HCT116 (cell line): ENCODE results near the gene MLKL. TPM values are rescaled to one million over a fixed set of nuclear protein-coding genes. Genes with fewer than 3 reads are reported as not detected.

Experiments
- ATAC-seq: fragments of 200-7000 bp; cut with Tn5 transposase; 2 replicates; pipeline ENCODE4 v1.9.1; 2020; ENCODE audit warnings: mild to moderate bottlenecking, moderate library complexity
- BruUV-seq: library from RNA; stranded (reverse); fragments of 400-500 nt; replicated peaks from 2 replicates; lab custom pipeline; 2021; lab: Mats Ljungman, UMichigan
- CTCF ChIA-PET: fragments of 300-600 bp; sonication (Branson Sonifier 250); formaldehyde crosslinking; loops from one replicate; lab custom pipeline; 2021; ENCODE audit warnings: antibody characterized with exemption; lab: Charles Lee
- POLR2A ChIA-PET: fragments of 300-600, 350-600 bp; sonication (Branson Sonifier 250); formaldehyde crosslinking; loops from one replicate; lab custom pipeline; 2021; ENCODE audit warnings: antibody characterized with exemption; lab: Charles Lee
- RAD21 ChIA-PET, 2 experiments: fragments of 300-600 bp; sonication (Branson Sonifier 250); formaldehyde crosslinking; loops; one replicate each; lab custom pipeline; 2023; ENCODE audit warnings: low total read pairs in 2 of 2; ENCODE audit not compliant: uncharacterized antibody in 2 of 2, unreplicated experiment in 2 of 2, low non-redundant PET in 1 of 2; lab: Charles Lee
- DNase-seq: peaks from one replicate; pipeline ENCODE4 v3.0.0-alpha.2; 2010; ENCODE audit warnings: low read depth, low spot score
- H2AFZ ChIP-seq: fragments of 200-600 bp; shearing (Covaris generic), sonication (generic); 2 replicates; pipeline ENCODE4 v1.6.1; 2017; ENCODE audit warnings: low read depth, mixed run types, mixed read lengths, antibody characterized with exemption, low read length; ENCODE audit not compliant: poor library complexity, severe bottlenecking
- H3K27ac ChIP-seq: 2 replicates; pipeline ENCODE4 v1.5.1; 2012; ENCODE audit warnings: low read depth, low read length
- H3K27me3 ChIP-seq: fragments of 200-600 bp; sonication (generic); 2 replicates; pipeline ENCODE4 v1.6.1; 2016; ENCODE audit warnings: mixed run types, low read length, mixed read lengths; ENCODE audit not compliant: insufficient read depth
- H3K36me3 ChIP-seq, 2 experiments: fragments of 200-500 bp in 1 of 2; fragments of 200-600 bp in 1 of 2; sonication (Bioruptor generic) in 1 of 2; sonication (generic) in 1 of 2; 2 replicates each; pipeline versions ENCODE4 v1.5.1 to v1.6.1; 2014 to 2016; ENCODE audit warnings: low read length in 2 of 2, inconsistent platforms in 1 of 2, mixed read lengths in 1 of 2, mixed run types in 1 of 2; ENCODE audit not compliant: insufficient read depth in 2 of 2, control insufficient read depth in 1 of 2
- H3K4me1 ChIP-seq, 2 experiments: fragments of 200-600 bp in 1 of 2; sonication (generic) in 1 of 2; 2 replicates each; pipeline versions ENCODE4 v1.5.1 to v1.6.1; 2012 to 2017; ENCODE audit warnings: low read length in 2 of 2, inconsistent platforms in 1 of 2, mild to moderate bottlenecking in 1 of 2, mixed read lengths in 1 of 2, mixed run types in 1 of 2, moderate library complexity in 1 of 2; ENCODE audit not compliant: insufficient read depth in 2 of 2, control insufficient read depth in 1 of 2
- H3K4me2 ChIP-seq: fragments of 200-600 bp; sonication (generic); 2 replicates; pipeline ENCODE4 v1.6.1; 2017; ENCODE audit warnings: mixed run types, low read length, mixed read lengths
- H3K4me3 ChIP-seq, 2 experiments: fragments of 200-600 bp in 1 of 2; sonication (generic) in 1 of 2; replicated peaks in 1 of 2; 2 replicates each; pipeline ENCODE4 v1.5.1; 2011 to 2016; ENCODE audit warnings: low read length in 2 of 2, control low read depth in 1 of 2, low read depth in 1 of 2, mild to moderate bottlenecking in 1 of 2, mixed read lengths in 1 of 2, mixed run types in 1 of 2
- H3K79me2 ChIP-seq: fragments of 200-600 bp; sonication (generic); 2 replicates; pipeline ENCODE4 v1.6.1; 2017; ENCODE audit warnings: mild to moderate bottlenecking, mixed run types, low read length, moderate library complexity, mixed read lengths; ENCODE audit not compliant: insufficient read depth
- H3K9ac ChIP-seq: fragments of 200-600 bp; sonication (generic); 2 replicates; pipeline ENCODE4 v1.6.1; 2016; ENCODE audit warnings: low read length, mixed read lengths
- H3K9me2 ChIP-seq: fragments of 200-600 bp; sonication (generic), shearing (Covaris generic); 2 replicates; pipeline ENCODE4 v1.6.1; 2017; ENCODE audit warnings: mixed run types, mild to moderate bottlenecking, moderate library complexity; ENCODE audit not compliant: insufficient read depth
- H3K9me3 ChIP-seq, 2 experiments: fragments of 200-500 bp in 1 of 2; fragments of 200-600 bp in 1 of 2; sonication (Bioruptor generic) in 1 of 2; sonication (generic) in 1 of 2; 2 replicates each; pipeline ENCODE4 v1.6.1; 2014 to 2017; ENCODE audit warnings: low read length in 2 of 2, mixed read lengths in 2 of 2, inconsistent platforms in 1 of 2, low read depth in 1 of 2, mild to moderate bottlenecking in 1 of 2, mixed run types in 1 of 2, moderate library complexity in 1 of 2; ENCODE audit not compliant: control insufficient read depth in 1 of 2, insufficient read depth in 1 of 2
- H4K20me1 ChIP-seq: fragments of 200-600 bp; sonication (generic), shearing (Covaris generic); 2 replicates; pipeline ENCODE4 v1.6.1; 2017; ENCODE audit warnings: mixed run types, mild to moderate bottlenecking, moderate library complexity; ENCODE audit not compliant: insufficient read depth
- CBX3 ChIP-seq: IDR thresholded peaks from 2 replicates; pipeline ENCODE4 v1.6.1; 2012; ENCODE audit warnings: low read depth
- EGR1 ChIP-seq: IDR thresholded peaks from 2 replicates; pipeline ENCODE4 v1.6.1; 2012; ENCODE audit warnings: low read depth
- ELF1 ChIP-seq: IDR thresholded peaks from 2 replicates; pipeline ENCODE4 v1.6.1; 2012; ENCODE audit warnings: low read depth, borderline replicate concordance
- EZH2 ChIP-seq: fragments of 200-600 bp; sonication (generic); IDR thresholded peaks from 2 replicates; pipeline ENCODE4 v1.6.1; 2017; ENCODE audit warnings: antibody characterized with exemption, mixed run types
- FOSL1 ChIP-seq: IDR thresholded peaks from 2 replicates; pipeline ENCODE4 v1.6.1; 2012; ENCODE audit warnings: low read depth
- JUND ChIP-seq: IDR thresholded peaks from 2 replicates; pipeline ENCODE4 v1.6.1; 2012
- POLR2A ChIP-seq: IDR thresholded peaks from 2 replicates; pipeline ENCODE4 v1.7.0; 2011; ENCODE audit warnings: borderline replicate concordance; ENCODE audit not compliant: insufficient read depth, insufficient read length; ENCODE audit errors: extremely low read depth
- POLR2AphosphoS5 ChIP-seq: IDR thresholded peaks from 2 replicates; pipeline ENCODE4 v1.6.1; 2011; ENCODE audit warnings: mild to moderate bottlenecking, low read depth, low read length, moderate library complexity
- RAD21 ChIP-seq: IDR thresholded peaks from 2 replicates; pipeline ENCODE4 v1.6.1; 2012; ENCODE audit warnings: low read depth, mild to moderate bottlenecking
- SIN3A ChIP-seq: IDR thresholded peaks from 2 replicates; pipeline ENCODE4 v1.6.1; 2012; ENCODE audit warnings: low read depth
- ZFX ChIP-seq: fragments of 450-650 bp; IDR thresholded peaks from 2 replicates; pipeline ENCODE4 v1.6.1; 2017
- intact Hi-C: fragments of 100-400 bp; cut with micrococcal nuclease; formaldehyde crosslinking; loops from 2 replicates; pipeline ENCODE4 v1.10.0; 2022
- total RNA-seq: library from RNA; stranded (reverse); gene quantifications from one replicate; pipeline ENCODE4 v1.2.1, GENCODE V29; 2021; ENCODE audit not compliant: unreplicated experiment
- TF ChIP-seq, protein P1 (sequence below): IDR thresholded peaks from 2 replicates; pipeline ENCODE4 v1.6.1; 2011; ENCODE audit warnings: mild to moderate bottlenecking, low read length, moderate library complexity; ENCODE audit not compliant: insufficient replicate concordance; ENCODE audit errors: extremely low read depth

Gene MLKL
- total RNA-seq, 1 experiment from 2014 or later, result 8.3 TPM

DNA sequence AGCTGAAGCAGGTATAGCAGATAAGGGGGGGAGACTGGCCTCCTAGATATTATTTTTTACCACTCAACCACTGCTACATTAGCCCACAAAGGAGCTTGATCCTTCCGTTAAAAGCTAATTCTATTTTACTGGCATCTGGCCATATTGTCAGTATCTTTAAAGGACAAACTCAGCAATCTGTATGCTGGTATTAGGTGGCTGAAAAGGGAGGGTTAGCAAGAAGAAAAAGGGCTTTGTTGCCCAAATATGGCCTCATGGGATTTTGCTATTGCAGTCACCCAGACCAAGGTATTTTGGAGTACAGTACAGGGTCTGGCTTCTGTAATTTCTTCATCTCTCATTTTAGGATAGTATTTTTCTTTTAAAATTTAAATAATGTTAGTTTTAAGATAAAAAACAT lies 48.4 kb downstream of the MLKL start:
- H3K9me2 ChIP-seq, result no peaks in the 10 kb centered on the region
- H3K4me2 ChIP-seq, result no peak overlapping the region
- H3K79me2 ChIP-seq, result peaks cover 100% of the 10 kb centered on the region
- no peak overlapping the region for H2AFZ ChIP-seq
- H3K4me3 ChIP-seq, result no peak overlapping the region
- TF ChIP-seq JUND, result no peak
- TF ChIP-seq ZFX, result no peak
- no peak for TF ChIP-seq POLR2AphosphoS5
- no peak for TF ChIP-seq EGR1
- no peak for TF ChIP-seq EZH2
- TF ChIP-seq POLR2A, result no peak
- no peak for TF ChIP-seq FOSL1
- TF ChIP-seq, protein P1, sequence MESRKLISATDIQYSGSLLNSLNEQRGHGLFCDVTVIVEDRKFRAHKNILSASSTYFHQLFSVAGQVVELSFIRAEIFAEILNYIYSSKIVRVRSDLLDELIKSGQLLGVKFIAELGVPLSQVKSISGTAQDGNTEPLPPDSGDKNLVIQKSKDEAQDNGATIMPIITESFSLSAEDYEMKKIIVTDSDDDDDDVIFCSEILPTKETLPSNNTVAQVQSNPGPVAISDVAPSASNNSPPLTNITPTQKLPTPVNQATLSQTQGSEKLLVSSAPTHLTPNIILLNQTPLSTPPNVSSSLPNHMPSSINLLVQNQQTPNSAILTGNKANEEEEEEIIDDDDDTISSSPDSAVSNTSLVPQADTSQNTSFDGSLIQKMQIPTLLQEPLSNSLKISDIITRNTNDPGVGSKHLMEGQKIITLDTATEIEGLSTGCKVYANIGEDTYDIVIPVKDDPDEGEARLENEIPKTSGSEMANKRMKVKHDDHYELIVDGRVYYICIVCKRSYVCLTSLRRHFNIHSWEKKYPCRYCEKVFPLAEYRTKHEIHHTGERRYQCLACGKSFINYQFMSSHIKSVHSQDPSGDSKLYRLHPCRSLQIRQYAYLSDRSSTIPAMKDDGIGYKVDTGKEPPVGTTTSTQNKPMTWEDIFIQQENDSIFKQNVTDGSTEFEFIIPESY, result no peak
- no peak for TF ChIP-seq CBX3
- no peak for TF ChIP-seq SIN3A
- no peak for TF ChIP-seq ELF1
- TF ChIP-seq RAD21, result no peak
- no TSS peak for BruUV-seq
- intact Hi-C loops, result loop anchor here (10.0 kb wide), 1 partner anchor 347 kb away; no protein-coding TSS in a partner anchor
- no peaks in the 10 kb centered on the region for H3K27me3 ChIP-seq
- peaks cover 30% of the 10 kb centered on the region; the same call in 1 of the 2 replicates for H4K20me1 ChIP-seq
- peaks cover 2 to 7% of the 10 kb centered on the region in 2 experiments; a peak in 3 of 4 replicates for H3K4me1 ChIP-seq
- CTCF ChIA-PET, result interaction anchor here (0.8 to 1.7 kb wide), 4 partner anchors 11 to 342 kb away, joined by 3 to 11 read pairs (median 4); no protein-coding TSS in a partner anchor
- RAD21 ChIA-PET, result no interaction called here
- peaks cover 49 to 58% of the 10 kb centered on the region in 2 experiments for H3K36me3 ChIP-seq
- DNase-seq (no peak), ATAC-seq (no peak)
- POLR2A ChIA-PET, result interaction anchor here (1.7 kb wide), 1 partner anchor 14 kb away, joined by 6 read pairs; the partner anchor contains the start of gene RFWD3
- no peak overlapping the region for H3K9ac ChIP-seq
- H3K27ac ChIP-seq, result no peak overlapping the region
- H3K9me3 ChIP-seq, result no peaks in the 10 kb centered on the region
